HG02763 (cell line): ENCODE data around the gene CCL21.
"Not testable (repeated sequence)": the region's sequence is repeated elsewhere in the genome, so short reads cannot be mapped to it uniquely, and the experiment has no call there.

Experiments
- ATAC-seq: cut with Tn5 transposase; IDR thresholded peaks from one replicate; pipeline ENCODE4 v1.9.1; 2021; ENCODE audit warnings: mild to moderate bottlenecking, moderate library complexity; ENCODE audit not compliant: unreplicated experiment

The CCL21 gene

GRCh38 chr9:34710023-34710422, at the start of gene CCL21:
CCL21 (minus strand) TSS chr9:34710136; CDS start chr9:34710066, 70 bp downstream.
- ATAC-seq, result no peak

DNA sequence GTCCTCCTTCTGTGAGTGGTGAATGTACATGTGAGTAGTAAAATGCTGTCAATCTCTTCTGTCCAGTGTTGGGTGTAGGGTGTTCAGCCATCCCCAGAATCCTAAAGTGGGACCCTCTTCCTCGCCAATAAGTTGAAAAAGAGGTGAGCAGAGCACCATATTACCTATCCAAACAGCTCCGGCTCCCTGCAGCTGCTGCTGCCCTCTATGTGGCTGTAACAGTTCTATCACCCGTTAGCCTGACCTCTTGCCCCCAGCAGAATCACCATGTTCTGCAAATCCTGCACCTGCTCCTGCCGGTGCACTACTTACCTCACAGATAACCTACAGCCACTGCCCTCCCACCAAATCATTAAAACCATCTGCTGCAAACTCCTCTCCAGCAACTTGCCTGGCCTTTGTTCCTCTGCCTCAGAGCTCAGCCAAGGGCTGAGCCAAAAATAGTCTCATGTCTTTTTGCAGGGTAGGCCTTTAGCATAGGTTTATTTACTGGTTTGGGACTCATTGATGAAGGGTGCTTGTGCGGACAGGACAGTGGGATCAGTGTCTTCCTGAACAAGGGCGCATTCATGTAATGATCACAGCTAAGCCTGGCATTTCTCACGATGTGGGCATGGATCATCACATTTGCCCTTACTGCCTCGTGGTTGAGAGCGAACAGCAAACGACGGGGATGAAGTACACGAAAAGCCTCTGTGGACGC, 49.6 kb upstream of the CCL21 start:
- ATAC-seq, result no peak

- not testable (repeated sequence) for ATAC-seq
Observed at GRCh38 chr9:34750320-34750719, 40.4 kb upstream of the CCL21 start.

GRCh38 chr9:34746526-34746925, 36.6 kb upstream of the CCL21 start:
- ATAC-seq, result no peak

DNA sequence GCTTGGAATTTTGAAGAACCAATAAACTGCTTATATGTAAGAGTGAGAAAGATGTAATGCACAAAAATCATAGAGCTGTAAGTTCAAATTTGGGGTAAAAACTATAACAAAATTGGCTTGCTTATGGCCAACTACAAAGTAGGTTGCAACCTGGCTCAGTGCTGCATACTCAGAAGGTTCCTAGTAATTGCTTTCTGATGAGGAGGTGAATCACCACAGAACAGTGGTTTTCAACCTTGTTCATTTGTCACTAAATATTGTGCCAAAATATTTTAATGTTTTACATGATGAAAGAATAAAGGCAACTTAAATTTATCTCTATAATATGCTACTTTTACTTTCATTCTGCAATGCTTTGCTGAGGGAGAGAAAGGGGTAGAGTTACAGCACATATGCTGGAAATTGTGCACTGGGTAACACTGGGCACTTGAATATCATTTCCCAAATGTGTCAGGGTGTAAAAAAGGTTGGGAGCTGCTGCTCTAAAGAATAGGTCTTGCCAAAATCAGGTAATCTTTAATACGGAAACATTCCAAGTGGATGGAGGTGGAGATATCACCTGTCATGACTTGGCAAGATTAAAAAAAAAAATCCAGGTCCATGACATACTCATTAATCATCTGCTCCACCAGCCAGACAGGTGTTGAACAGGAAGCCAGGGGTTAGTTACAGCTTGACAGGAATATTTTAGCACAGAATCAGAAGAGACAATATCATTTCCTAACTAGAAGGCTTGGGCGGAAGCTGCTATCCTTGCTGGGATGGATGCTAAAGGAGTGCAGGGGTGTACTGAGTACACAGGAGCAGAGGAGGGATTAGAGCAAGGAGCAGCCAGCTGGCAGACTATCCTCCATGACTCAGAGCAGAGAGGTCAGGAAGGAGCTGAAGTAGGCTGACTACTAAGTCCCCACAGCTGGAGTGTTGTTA, 34.6 kb upstream of the CCL21 start:
- no peak for ATAC-seq

DNA sequence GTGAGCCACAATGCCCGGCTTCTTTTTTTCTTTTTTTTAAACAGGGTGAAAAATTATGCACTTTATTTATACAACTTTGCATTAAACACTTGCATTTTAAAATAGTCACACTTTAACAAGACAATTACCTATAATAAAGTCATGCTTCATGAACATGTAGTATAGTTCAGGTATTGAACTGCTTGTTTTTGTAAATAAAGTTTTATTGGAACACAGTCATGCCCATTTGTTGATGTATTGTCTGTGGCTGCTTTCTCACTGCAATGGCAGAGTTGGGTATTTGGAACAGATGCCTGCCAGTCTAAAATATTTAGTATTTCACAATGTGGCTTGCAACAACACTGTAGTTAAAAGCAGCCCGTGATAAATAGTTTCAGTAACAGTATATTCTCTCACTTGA, 32.8 kb upstream of the CCL21 start:
- no peak for ATAC-seq

GRCh38 chr9:34741628-34742027, 31.7 kb upstream of the CCL21 start:
- no peak for ATAC-seq

DNA sequence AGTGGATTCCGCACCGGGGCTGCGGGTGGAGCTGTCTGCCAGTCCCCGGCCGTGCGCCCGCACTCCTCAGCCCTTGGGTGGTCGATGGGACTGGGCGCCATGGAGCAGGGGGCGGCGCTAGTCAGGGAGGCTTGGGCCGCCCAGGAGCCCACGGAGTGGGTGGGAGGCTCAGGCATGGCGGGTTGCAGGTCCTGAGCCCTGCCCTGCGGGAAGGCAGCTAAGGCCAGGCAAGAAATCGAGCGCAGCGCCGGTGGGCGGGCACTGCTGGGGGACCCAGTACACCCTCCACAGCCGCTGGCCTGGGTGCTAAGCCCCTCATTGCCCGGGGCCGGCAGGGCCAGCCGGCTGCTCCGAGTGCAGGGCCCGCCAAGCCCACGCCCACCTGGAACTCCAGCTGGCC, 30.2 kb upstream of the CCL21 start:
- ATAC-seq, result not testable (repeated sequence)

DNA sequence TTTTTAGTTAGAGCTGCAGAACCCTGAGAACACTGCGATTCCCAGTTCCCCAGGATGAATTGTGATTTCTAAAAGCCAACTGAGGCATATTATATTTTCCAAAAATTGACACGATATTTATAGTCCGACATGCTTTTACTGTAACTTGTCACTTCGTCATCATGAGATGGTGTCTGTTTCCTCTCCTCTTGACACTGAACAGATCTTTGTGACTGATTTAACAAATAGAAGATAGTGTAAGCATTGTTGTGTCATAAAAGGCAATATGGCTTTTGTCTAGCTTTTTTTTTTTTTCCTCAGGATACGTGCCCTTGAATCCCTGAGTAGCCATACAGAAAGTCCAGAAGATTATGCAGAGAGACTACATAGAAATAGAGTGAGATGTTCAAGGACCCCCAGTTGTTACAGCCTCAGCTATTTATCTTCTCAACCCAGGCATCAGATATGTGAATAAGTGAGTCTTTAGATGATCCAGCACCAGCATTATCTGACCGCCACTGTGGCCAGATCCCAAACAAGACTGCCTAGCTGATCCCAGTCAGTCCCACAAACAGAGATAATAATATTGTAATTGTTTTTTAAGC, 27.8 kb upstream of the CCL21 start:
- no peak for ATAC-seq

DNA sequence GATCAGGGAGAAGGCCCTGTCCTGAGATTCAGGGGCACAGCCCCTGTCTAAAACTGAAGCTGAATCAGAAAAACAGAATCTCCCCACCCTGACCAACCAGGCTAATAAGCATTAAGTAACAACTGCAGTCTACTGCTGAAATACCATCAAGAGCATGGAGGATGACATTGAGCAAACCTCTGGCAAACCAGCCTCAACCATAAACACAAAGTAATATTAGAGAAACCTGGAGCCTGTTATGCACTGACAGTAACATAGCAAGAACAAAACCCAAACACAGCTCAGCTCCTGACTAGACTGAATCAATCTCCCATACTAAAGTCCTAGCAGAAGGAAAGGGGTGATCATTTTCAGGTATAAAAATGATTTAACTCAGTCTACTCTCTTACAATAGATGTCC, 24.8 kb upstream of the CCL21 start:
- no peak for ATAC-seq

- no peak for ATAC-seq
Observed at GRCh38 chr9:34732886-34733285, 22.9 kb upstream of the CCL21 start.

DNA sequence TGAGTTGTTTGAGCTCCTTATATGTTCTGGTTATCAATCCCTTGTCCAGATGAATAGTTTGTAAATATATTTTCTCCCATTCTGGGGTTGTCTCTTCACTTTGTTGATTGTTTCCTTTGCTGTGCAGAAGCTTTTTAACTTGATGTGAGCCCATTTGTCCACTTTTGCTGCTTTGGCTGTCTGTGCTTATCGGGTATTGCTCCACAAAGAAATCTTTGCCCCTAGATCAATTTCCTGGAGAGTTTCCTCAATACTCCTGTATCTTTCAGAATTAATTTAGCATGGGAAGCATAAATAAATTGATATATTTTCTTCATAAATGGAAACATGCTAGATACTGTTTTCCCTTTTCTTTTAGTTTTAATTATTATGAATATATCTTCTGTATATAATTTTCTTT, 22.5 kb upstream of the CCL21 start:
- ATAC-seq, result no peak

DNA sequence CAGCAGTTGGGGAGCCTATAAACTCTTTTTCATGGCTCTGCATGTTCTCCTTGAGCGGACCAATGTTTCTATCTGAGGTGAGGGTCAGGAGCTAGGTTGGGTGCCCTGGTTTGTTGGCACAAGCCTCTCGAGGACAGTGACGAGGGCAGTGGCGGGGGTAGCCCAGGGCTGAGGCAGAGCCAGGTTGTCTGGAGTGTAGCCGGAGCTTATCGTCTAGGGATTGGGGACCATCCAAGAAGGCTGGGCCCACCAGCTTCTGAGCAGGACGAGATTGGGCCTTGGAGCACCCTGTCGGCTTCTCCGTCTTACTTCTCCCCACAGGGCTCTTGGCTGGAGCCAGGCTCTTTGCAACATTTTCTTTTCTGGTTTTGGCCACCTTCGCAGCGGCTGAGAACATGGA, 13.2 kb upstream of the CCL21 start:
- no peak for ATAC-seq

- ATAC-seq, result not testable (repeated sequence)
Observed at GRCh38 chr9:34719769-34720025, 9.8 kb upstream of the CCL21 start.

- no peak for ATAC-seq
Observed at GRCh38 chr9:34719021-34719768, 9.3 kb upstream of the CCL21 start.

DNA sequence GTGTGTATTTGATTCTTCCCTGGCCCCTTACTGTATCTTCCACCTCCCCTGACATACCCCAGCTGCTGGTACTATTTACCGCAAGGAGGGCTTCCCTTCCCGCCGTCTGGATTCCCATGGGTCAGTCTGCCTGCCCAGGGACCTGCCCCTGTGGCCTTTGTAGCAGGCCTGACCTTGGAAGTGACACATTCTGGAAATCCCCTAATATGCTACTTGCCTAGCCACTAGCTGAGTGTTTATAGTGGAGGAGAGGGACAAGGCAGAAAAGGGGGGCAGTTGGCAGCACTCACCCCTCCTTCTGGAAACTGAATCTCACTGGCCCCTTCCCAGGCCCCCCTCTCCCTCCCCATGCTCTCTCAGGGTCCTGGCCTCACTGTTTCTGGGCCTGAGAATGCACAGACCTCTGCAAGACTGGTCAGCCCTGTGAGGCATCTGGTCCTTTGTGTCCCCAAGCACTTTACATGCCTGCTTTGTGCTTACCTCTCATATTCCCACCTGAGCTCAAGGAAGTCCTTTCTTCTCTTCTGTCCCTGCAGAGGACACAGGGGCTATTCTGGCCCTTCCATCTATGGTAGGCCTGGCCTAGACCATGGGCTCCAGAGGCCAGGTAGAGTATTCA, 8.2 kb upstream of the CCL21 start:
- no peak for ATAC-seq

DNA sequence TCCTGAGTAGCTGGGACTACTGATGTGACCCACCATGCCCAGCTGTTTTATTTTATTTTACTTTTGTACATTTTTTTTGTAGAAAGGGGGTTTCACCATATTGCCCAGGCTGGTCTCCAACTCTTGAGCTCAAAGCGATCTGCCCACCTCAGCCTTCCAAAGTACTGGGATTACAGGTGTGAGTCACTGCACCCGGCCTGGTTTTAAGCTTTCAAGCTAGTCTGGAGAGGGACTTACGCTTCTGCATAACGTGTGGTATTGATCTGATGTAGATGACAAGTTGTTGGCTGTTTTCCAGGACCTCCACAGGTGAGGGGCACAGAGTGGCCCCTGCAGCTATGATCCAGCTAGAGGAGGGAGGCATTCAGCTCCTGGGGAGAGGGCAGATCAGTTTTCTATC, 6.8 kb upstream of the CCL21 start:
- no peak for ATAC-seq

- ATAC-seq, result no peak
Observed at GRCh38 chr9:34715639-34716215, 5.8 kb upstream of the CCL21 start.

GRCh38 chr9:34714007-34714406, 4.1 kb upstream of the CCL21 start:
- no peak for ATAC-seq

GRCh38 chr9:34712140-34712539, 2.2 kb upstream of the CCL21 start:
- ATAC-seq, result no peak
